C4-2B (cell line): ENCODE measurements around the gene CORO1C.

ENCODE experiments used
- ZFX ChIP-seq: fragments of 450-650 bp; IDR thresholded peaks from 2 replicates; pipeline ENCODE4 v1.6.1; 2017
- TF ChIP-seq, protein P1 (sequence below): fragments of 450-650 bp; conservative IDR thresholded peaks from 2 replicates; pipeline ENCODE4 v1.5.1; 2017; ENCODE audit warnings: mild to moderate bottlenecking

DNA sequence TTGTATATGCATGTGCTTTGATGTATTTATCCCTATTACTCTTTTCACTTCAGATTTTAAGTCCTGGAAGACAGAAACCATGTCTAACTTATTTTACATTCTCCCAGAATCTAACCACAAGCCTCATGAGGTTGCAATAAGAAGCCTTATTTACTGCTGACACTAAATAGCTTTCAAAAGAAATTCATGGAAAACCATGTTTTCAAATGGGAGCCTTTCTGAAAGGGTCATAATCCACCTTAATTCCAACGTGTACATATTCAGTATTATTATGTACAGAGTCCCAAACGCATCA is 34.4 kb downstream of the CORO1C start:
- TF ChIP-seq, protein P1, sequence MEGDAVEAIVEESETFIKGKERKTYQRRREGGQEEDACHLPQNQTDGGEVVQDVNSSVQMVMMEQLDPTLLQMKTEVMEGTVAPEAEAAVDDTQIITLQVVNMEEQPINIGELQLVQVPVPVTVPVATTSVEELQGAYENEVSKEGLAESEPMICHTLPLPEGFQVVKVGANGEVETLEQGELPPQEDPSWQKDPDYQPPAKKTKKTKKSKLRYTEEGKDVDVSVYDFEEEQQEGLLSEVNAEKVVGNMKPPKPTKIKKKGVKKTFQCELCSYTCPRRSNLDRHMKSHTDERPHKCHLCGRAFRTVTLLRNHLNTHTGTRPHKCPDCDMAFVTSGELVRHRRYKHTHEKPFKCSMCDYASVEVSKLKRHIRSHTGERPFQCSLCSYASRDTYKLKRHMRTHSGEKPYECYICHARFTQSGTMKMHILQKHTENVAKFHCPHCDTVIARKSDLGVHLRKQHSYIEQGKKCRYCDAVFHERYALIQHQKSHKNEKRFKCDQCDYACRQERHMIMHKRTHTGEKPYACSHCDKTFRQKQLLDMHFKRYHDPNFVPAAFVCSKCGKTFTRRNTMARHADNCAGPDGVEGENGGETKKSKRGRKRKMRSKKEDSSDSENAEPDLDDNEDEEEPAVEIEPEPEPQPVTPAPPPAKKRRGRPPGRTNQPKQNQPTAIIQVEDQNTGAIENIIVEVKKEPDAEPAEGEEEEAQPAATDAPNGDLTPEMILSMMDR, result no peak
- no peak for TF ChIP-seq ZFX
